ENCODE results near the gene CNTN4. TPM values are rescaled to one million over a fixed set of nuclear protein-coding genes. Genes with fewer than 3 reads are reported as not detected.

CNTN4 gene
- polyA plus RNA-seq, 2 donors: 0.51 to 0.54 TPM

GRCh38 chr3:2283818-2284217, 185.2 kb downstream of the CNTN4 start:
- Histone ChIP-seq H3K27me3 (ENCODE audit: control insufficient read depth in 1 of 2, insufficient read depth in 2 of 2, low read length in 2 of 2) (no peaks in the 10 kb centered on the region), H3K36me3 (ENCODE audit: control insufficient read depth in 2 of 2, insufficient read depth in 2 of 2, low read length in 1 of 2) (no peaks in the 10 kb centered on the region), H3K4me1 (ENCODE audit: control insufficient read depth in 2 of 2, insufficient read depth in 2 of 2, low read length in 1 of 2) (no peaks in the 10 kb centered on the region), H3K27ac (ENCODE audit: low read depth in 2 of 2, low read length in 1 of 2) (no peak overlapping the region), H3K9me3 (ENCODE audit: control insufficient read depth in 2 of 2, insufficient read depth in 1 of 2, low read depth in 1 of 2, low read length in 1 of 2) (no peaks in the 10 kb centered on the region), H3K4me3 (ENCODE audit: low read depth in 1 of 2, low read length in 2 of 2) (no peak overlapping the region)

GRCh38 chr3:2300938-2301337, 202.3 kb downstream of the CNTN4 start:
- Histone ChIP-seq H3K27me3 (ENCODE audit: control insufficient read depth in 1 of 2, insufficient read depth in 2 of 2, low read length in 2 of 2) (no peaks in the 10 kb centered on the region), H3K9me3 (ENCODE audit: control insufficient read depth in 2 of 2, insufficient read depth in 1 of 2, low read depth in 1 of 2, low read length in 1 of 2) (no peaks in the 10 kb centered on the region), H3K36me3 (ENCODE audit: control insufficient read depth in 2 of 2, insufficient read depth in 2 of 2, low read length in 1 of 2) (no peaks in the 10 kb centered on the region), H3K4me1 (ENCODE audit: control insufficient read depth in 2 of 2, insufficient read depth in 2 of 2, low read length in 1 of 2) (no peaks in the 10 kb centered on the region), H3K4me3 (ENCODE audit: low read depth in 1 of 2, low read length in 2 of 2) (no peak overlapping the region), H3K27ac (ENCODE audit: low read depth in 2 of 2, low read length in 1 of 2) (no peak overlapping the region)
- WGBS, 2 donors: 87 to 89% methylated on average over 3 of the region's 3 CpGs

GRCh38 chr3:2301361-2301760, 202.7 kb downstream of the CNTN4 start:
- no peak overlapping the region for H3K4me3 ChIP-seq (ENCODE audit: low read depth in 1 of 2, low read length in 2 of 2)
- 83 to 87% methylated on average over 1 of the region's 1 CpG for WGBS, 2 donors
- H3K27me3 ChIP-seq (ENCODE audit: control insufficient read depth in 1 of 2, insufficient read depth in 2 of 2, low read length in 2 of 2): no peaks in the 10 kb centered on the region
- H3K27ac ChIP-seq (ENCODE audit: low read depth in 2 of 2, low read length in 1 of 2): no peak overlapping the region
- H3K9me3 ChIP-seq (ENCODE audit: control insufficient read depth in 2 of 2, insufficient read depth in 1 of 2, low read depth in 1 of 2, low read length in 1 of 2): no peaks in the 10 kb centered on the region
- H3K36me3 ChIP-seq (ENCODE audit: control insufficient read depth in 2 of 2, insufficient read depth in 2 of 2, low read length in 1 of 2): no peaks in the 10 kb centered on the region
- no peaks in the 10 kb centered on the region for H3K4me1 ChIP-seq (ENCODE audit: control insufficient read depth in 2 of 2, insufficient read depth in 2 of 2, low read length in 1 of 2)

GRCh38 chr3:2303566-2303965, 204.9 kb downstream of the CNTN4 start:
- WGBS, 2 donors: 13 to 17% methylated on average over 6 of the region's 6 CpGs
- Histone ChIP-seq H3K9me3 (ENCODE audit: control insufficient read depth in 2 of 2, insufficient read depth in 1 of 2, low read depth in 1 of 2, low read length in 1 of 2) (no peaks in the 10 kb centered on the region), H3K36me3 (ENCODE audit: control insufficient read depth in 2 of 2, insufficient read depth in 2 of 2, low read length in 1 of 2) (no peaks in the 10 kb centered on the region), H3K27me3 (ENCODE audit: control insufficient read depth in 1 of 2, insufficient read depth in 2 of 2, low read length in 2 of 2) (no peaks in the 10 kb centered on the region), H3K4me1 (ENCODE audit: control insufficient read depth in 2 of 2, insufficient read depth in 2 of 2, low read length in 1 of 2) (no peaks in the 10 kb centered on the region), H3K27ac (ENCODE audit: low read depth in 2 of 2, low read length in 1 of 2) (no peak overlapping the region), H3K4me3 (ENCODE audit: low read depth in 1 of 2, low read length in 2 of 2) (no peak overlapping the region)

GRCh38 chr3:2311022-2311421, 212.4 kb downstream of the CNTN4 start:
- H3K9me3 ChIP-seq (ENCODE audit: control insufficient read depth in 2 of 2, insufficient read depth in 1 of 2, low read depth in 1 of 2, low read length in 1 of 2): no peaks in the 10 kb centered on the region
- H3K27ac ChIP-seq (ENCODE audit: low read depth in 2 of 2, low read length in 1 of 2): no peak overlapping the region
- H3K36me3 ChIP-seq (ENCODE audit: control insufficient read depth in 2 of 2, insufficient read depth in 2 of 2, low read length in 1 of 2): no peaks in the 10 kb centered on the region
- no peak overlapping the region for H3K4me3 ChIP-seq (ENCODE audit: low read depth in 1 of 2, low read length in 2 of 2)
- 76 to 83% methylated on average over 2 of the region's 2 CpGs for WGBS, 2 donors
- H3K27me3 ChIP-seq (ENCODE audit: control insufficient read depth in 1 of 2, insufficient read depth in 2 of 2, low read length in 2 of 2): no peaks in the 10 kb centered on the region
- H3K4me1 ChIP-seq (ENCODE audit: control insufficient read depth in 2 of 2, insufficient read depth in 2 of 2, low read length in 1 of 2): no peaks in the 10 kb centered on the region

GRCh38 chr3:2317521-2317920, 218.9 kb downstream of the CNTN4 start:
- WGBS, 2 donors: 73 to 79% methylated on average over 7 of the region's 7 CpGs
- no peak overlapping the region for H3K27ac ChIP-seq (ENCODE audit: low read depth in 2 of 2, low read length in 1 of 2)
- no peaks in the 10 kb centered on the region for H3K9me3 ChIP-seq (ENCODE audit: control insufficient read depth in 2 of 2, insufficient read depth in 1 of 2, low read depth in 1 of 2, low read length in 1 of 2)
- no peaks in the 10 kb centered on the region for H3K27me3 ChIP-seq (ENCODE audit: control insufficient read depth in 1 of 2, insufficient read depth in 2 of 2, low read length in 2 of 2)
- H3K36me3 ChIP-seq (ENCODE audit: control insufficient read depth in 2 of 2, insufficient read depth in 2 of 2, low read length in 1 of 2): no peaks in the 10 kb centered on the region
- H3K4me1 ChIP-seq (ENCODE audit: control insufficient read depth in 2 of 2, insufficient read depth in 2 of 2, low read length in 1 of 2): no peaks in the 10 kb centered on the region
- H3K4me3 ChIP-seq (ENCODE audit: low read depth in 1 of 2, low read length in 2 of 2): no peak overlapping the region

GRCh38 chr3:2334921-2335320, 236.3 kb downstream of the CNTN4 start:
- no peaks in the 10 kb centered on the region for H3K27me3 ChIP-seq (ENCODE audit: control insufficient read depth in 1 of 2, insufficient read depth in 2 of 2, low read length in 2 of 2)
- no peaks in the 10 kb centered on the region for H3K9me3 ChIP-seq (ENCODE audit: control insufficient read depth in 2 of 2, insufficient read depth in 1 of 2, low read depth in 1 of 2, low read length in 1 of 2)
- no peaks in the 10 kb centered on the region for H3K4me1 ChIP-seq (ENCODE audit: control insufficient read depth in 2 of 2, insufficient read depth in 2 of 2, low read length in 1 of 2)
- no peak overlapping the region for H3K4me3 ChIP-seq (ENCODE audit: low read depth in 1 of 2, low read length in 2 of 2)
- WGBS, 2 donors: 52 to 61% methylated on average over 3 of the region's 3 CpGs
- H3K27ac ChIP-seq (ENCODE audit: low read depth in 2 of 2, low read length in 1 of 2): no peak overlapping the region
- no peaks in the 10 kb centered on the region for H3K36me3 ChIP-seq (ENCODE audit: control insufficient read depth in 2 of 2, insufficient read depth in 2 of 2, low read length in 1 of 2)

- Histone ChIP-seq H3K4me3 (ENCODE audit: low read depth in 1 of 2, low read length in 2 of 2) (no peak overlapping the region), H3K36me3 (ENCODE audit: control insufficient read depth in 2 of 2, insufficient read depth in 2 of 2, low read length in 1 of 2) (no peaks in the 10 kb centered on the region), H3K4me1 (ENCODE audit: control insufficient read depth in 2 of 2, insufficient read depth in 2 of 2, low read length in 1 of 2) (no peaks in the 10 kb centered on the region), H3K27ac (ENCODE audit: low read depth in 2 of 2, low read length in 1 of 2) (no peak overlapping the region), H3K27me3 (ENCODE audit: control insufficient read depth in 1 of 2, insufficient read depth in 2 of 2, low read length in 2 of 2) (no peaks in the 10 kb centered on the region), H3K9me3 (ENCODE audit: control insufficient read depth in 2 of 2, insufficient read depth in 1 of 2, low read depth in 1 of 2, low read length in 1 of 2) (no peaks in the 10 kb centered on the region)
- whole genome bisulfite sequencing, 2 donors: 80 to 85% methylated on average over 5 of the region's 5 CpGs
These were observed 244.5 kb downstream of the CNTN4 start for GRCh38 chr3:2343031-2343682.

- Histone ChIP-seq H3K27ac (ENCODE audit: low read depth in 2 of 2, low read length in 1 of 2) (no peak overlapping the region), H3K9me3 (ENCODE audit: control insufficient read depth in 2 of 2, insufficient read depth in 1 of 2, low read depth in 1 of 2, low read length in 1 of 2) (peaks cover 2 to 3% of the 10 kb centered on the region in 2 donors), H3K4me3 (ENCODE audit: low read depth in 1 of 2, low read length in 2 of 2) (no peak overlapping the region), H3K27me3 (ENCODE audit: control insufficient read depth in 1 of 2, insufficient read depth in 2 of 2, low read length in 2 of 2) (no peaks in the 10 kb centered on the region), H3K36me3 (ENCODE audit: control insufficient read depth in 2 of 2, insufficient read depth in 2 of 2, low read length in 1 of 2) (no peaks in the 10 kb centered on the region), H3K4me1 (ENCODE audit: control insufficient read depth in 2 of 2, insufficient read depth in 2 of 2, low read length in 1 of 2) (no peaks in the 10 kb centered on the region)
- WGBS, 2 donors: 92 to 94% methylated on average over 28 of the region's 28 CpGs
These were observed 253.6 kb downstream of the CNTN4 start for GRCh38 chr3:2352134-2352762.

GRCh38 chr3:2354702-2355101, 256.0 kb downstream of the CNTN4 start:
- Histone ChIP-seq H3K36me3 (ENCODE audit: control insufficient read depth in 2 of 2, insufficient read depth in 2 of 2, low read length in 1 of 2) (no peaks in the 10 kb centered on the region), H3K27me3 (ENCODE audit: control insufficient read depth in 1 of 2, insufficient read depth in 2 of 2, low read length in 2 of 2) (no peaks in the 10 kb centered on the region), H3K27ac (ENCODE audit: low read depth in 2 of 2, low read length in 1 of 2) (no peak overlapping the region), H3K4me3 (ENCODE audit: low read depth in 1 of 2, low read length in 2 of 2) (no peak overlapping the region), H3K9me3 (ENCODE audit: control insufficient read depth in 2 of 2, insufficient read depth in 1 of 2, low read depth in 1 of 2, low read length in 1 of 2) (peaks cover 2 to 3% of the 10 kb centered on the region in 2 donors), H3K4me1 (ENCODE audit: control insufficient read depth in 2 of 2, insufficient read depth in 2 of 2, low read length in 1 of 2) (no peaks in the 10 kb centered on the region)
- WGBS, 2 donors: 10 to 13% methylated on average over 1 of the region's 1 CpG
